Measurements from ENCODE around the gene SLC3A2.
"Not testable (repeated sequence)": the region's sequence is repeated elsewhere in the genome, so short reads cannot be mapped to it uniquely, and the experiment has no call there.

Gene SLC3A2

DNA sequence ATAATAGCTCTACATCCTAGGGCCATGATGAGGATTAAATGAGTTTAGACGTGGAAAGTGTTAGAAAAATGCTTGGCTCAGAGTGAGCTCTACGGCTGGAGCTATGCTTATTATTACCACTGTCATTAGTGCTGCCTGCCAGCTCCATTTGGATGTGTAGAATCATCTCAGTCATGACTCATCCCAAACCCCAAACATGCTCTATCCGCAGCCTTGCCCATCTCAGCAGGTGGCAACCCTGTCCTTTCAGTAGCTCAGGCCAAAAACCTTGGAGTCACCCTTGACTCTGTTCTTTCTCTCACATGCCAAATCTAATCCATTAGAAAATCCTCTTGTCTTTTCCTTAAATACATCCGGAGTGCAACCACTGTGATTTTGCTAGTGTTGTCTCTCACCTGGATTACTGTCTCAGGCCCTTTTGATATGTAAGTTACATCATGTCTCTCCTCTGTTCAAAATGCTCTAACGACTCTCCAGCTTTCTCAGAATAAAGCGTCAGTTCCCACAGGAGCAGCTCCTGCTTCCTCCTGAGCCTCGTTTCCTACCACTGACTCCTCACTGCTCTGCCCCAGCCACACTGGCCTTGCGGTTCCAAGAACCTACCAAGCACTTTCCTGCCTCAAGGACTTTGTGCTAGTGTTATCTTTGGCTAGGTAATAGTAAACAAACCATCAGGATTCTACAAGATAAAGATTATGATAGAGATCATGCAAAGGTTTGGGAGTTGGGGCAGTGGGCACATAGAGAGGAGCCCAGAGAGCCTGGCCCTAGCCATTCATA, 51.0 kb downstream of the SLC3A2 start:
- peak; percentile 38 for DNase-seq

DNA sequence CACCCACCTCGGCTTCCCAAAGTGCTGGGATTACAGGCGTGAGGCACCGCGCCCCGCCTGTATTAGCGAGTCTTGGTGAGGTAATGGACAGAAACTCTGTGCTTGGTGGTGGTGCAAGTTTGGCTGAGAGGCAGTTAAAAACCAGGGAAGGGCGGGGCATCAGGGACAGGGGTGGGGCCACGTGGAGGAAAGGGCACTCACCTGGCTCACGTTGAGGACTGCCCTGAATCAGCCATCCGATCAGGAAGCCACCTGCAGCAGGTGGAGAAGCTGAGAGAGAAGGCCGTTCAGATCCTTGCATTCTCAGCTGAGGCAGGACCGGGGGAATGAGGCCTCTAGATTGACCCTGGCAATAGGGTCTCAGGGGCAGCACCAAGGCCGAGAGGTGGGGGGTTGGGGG, 52.6 kb downstream of the SLC3A2 start:
- no peak for DNase-seq

DNA sequence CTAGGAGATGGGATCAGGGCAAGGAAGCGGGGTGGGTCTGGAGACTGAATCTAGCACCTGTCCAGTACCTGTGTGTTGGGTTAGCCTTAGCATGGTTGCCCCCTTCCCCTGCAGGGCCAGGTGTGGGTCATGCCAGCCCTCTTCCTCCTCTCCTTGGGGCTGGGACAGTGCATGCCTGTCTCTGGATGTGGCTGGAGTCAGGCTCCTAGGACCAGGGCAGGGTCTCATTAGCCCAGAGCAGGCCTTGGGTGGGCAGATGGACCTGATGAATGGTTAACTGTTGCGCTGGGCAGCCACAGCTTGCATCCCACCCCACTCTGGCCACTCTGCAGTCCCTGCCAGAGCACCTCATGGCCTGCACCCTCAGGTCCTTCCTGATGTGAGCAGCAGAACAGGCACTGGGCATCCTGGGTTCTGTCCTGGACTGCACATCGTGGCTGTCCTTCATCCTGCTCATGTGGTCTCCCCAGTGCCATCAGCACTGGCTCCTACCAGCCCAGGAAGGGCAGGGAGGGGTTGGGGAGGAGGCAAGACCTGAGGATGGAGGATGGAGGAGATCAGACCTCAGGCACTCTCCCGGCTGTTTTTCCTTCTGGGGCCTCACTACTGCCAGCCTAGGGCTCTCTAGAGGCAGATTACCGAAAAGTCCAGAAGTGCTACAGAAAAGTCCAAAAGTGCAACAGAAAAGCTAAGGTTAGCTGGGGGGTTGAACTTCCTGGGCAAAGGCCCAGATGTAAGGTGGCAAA, 53.2 kb downstream of the SLC3A2 start:
- DNase-seq: no peak

DNA sequence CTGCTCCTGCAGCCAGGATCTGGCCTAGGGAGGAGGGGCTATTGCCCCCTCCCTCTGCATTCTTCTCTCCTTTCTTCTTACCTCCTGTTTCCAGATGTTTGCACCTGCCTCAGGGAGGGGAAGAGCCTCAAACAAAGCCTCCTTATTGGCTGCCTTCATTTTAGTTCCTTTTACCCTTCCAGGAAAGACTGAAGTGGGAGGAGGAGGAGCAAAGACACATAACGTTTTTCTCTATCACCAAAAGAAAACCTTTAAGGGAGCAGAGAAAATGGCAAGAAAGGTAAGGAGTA, 53.7 kb downstream of the SLC3A2 start:
- DNase-seq: no peak

DNA sequence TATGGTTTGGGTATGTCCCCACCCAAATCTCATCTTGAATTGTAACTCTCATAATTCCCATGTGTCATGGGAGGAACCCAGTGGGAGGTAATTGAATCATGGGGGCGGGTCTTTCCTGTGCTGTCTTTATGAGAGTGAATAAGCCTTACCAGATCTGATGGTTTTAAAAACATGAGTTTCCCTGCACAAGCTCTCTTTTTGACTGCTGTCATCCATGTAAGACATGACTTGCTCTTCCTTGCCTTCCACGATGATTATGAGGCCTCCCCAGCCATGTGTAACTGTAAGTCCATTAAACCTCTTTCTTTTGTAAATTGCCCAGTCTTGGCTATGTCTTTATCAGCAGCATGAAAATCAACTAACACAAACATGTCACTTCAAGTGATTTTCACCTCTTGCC, 56.8 kb downstream of the SLC3A2 start:
- DNase-seq: not testable (repeated sequence)

Data from NCI-H2227 treated with DMSO at 0.1 percent for 48 hours (cell line).